OCI-LY3 (cell line): ENCODE results near the gene ITGB1.

Experiments
- EZH2phosphoT487 ChIP-seq: fragments of 200-600 bp; shearing (Covaris generic); IDR thresholded peaks from 2 replicates; pipeline ENCODE4 v1.6.1; 2018; ENCODE audit warnings: antibody characterized with exemption, mixed run types, low read depth
- TF ChIP-seq, protein P1 (sequence below): fragments of 200-600, 300-600 bp; sonication (generic); IDR thresholded peaks from 2 replicates; pipeline ENCODE4 v1.5.1; 2014; ENCODE audit warnings: antibody characterized with exemption, low read length, low read depth

DNA sequence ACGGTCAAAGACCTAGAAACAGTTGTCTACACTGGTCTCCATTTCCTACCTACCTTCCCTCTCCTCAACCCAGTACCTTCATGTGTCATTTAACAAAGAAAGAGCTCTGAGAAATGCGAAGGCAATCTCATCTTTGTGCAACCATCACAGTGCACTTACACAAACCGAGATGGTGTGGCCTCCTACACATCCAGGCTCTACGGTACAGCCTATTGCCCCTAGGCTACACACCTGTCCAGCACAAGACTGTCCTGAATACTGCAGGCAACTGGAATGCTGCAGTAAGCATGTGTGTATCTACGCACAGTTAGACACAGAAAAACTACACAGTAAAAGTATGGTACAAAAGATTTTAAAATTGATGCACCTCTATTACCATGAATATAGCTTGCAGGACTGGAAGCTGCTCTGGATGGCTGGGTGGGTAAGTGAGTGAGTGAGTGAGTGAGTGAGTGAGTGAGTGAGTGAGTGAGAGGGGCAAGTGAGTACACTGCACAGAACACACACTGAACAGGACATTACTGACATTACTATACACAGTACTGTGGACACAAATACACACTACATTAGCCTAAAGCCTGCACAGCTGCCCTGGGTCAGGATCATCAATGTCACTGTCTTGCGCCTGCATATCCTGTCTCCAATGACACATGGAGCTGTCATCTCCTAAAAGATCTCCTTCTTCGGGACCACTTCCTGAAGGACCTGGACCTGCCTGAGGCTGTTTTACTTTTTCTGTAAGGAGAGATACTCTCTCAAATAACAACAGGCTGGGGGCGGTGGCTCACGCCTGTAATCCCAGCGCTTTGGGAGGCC is 18.5 kb downstream of the ITGB1 start:
- TF ChIP-seq, protein P1, sequence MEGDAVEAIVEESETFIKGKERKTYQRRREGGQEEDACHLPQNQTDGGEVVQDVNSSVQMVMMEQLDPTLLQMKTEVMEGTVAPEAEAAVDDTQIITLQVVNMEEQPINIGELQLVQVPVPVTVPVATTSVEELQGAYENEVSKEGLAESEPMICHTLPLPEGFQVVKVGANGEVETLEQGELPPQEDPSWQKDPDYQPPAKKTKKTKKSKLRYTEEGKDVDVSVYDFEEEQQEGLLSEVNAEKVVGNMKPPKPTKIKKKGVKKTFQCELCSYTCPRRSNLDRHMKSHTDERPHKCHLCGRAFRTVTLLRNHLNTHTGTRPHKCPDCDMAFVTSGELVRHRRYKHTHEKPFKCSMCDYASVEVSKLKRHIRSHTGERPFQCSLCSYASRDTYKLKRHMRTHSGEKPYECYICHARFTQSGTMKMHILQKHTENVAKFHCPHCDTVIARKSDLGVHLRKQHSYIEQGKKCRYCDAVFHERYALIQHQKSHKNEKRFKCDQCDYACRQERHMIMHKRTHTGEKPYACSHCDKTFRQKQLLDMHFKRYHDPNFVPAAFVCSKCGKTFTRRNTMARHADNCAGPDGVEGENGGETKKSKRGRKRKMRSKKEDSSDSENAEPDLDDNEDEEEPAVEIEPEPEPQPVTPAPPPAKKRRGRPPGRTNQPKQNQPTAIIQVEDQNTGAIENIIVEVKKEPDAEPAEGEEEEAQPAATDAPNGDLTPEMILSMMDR: no peak
- TF ChIP-seq EZH2phosphoT487: no peak
